ENCODE results near the gene CDK16.

GRCh38 chrX:47212381-47213293 is 5.8 kb upstream of the CDK16 start:
- TF ChIP-seq EZH2 (IDR thresholded peaks at IDR 0.05; ENCODE audit: low read length, missing control alignments) (no peak), CTCF (conservative IDR thresholded peaks at IDR 0.05 in 1 of 2, IDR thresholded peaks at IDR 0.05 in 1 of 2; ENCODE audit: low read depth in 1 of 2, low read length in 2 of 2) (no peak)
